Spleen (tissue), 11 donors: Measurements from ENCODE around the gene GREB1. TPM values are rescaled to one million over a fixed set of nuclear protein-coding genes. Genes with fewer than 3 reads are reported as not detected.

Source experiments
- DNase-seq: peaks from one replicate; pipeline ENCODE4 v3.0.0-alpha.2; 2020
- H3K27ac ChIP-seq, 8 donors: fragments of 200-600 bp; sonication (generic) in 7 of 8; 1 replicate in 4 of 8; 2 replicates in 4 of 8; pipeline versions ENCODE4 v1.5.0 to v1.8.0; 2016 to 2021; ENCODE audit warnings: inconsistent platforms in 4 of 8, mild to moderate bottlenecking in 4 of 8, moderate library complexity in 1 of 8
- H3K27me3 ChIP-seq, 7 donors: fragments of 200-600 bp; sonication (generic) in 6 of 7; replicated peaks in 1 of 7; 1 replicate in 4 of 7; 2 replicates in 3 of 7; pipeline versions ENCODE4 v1.5.0 to v1.8.0; 2016 to 2021; ENCODE audit warnings: inconsistent platforms in 3 of 7, mild to moderate bottlenecking in 1 of 7
- H3K36me3 ChIP-seq, 6 donors: fragments of 200-600 bp; sonication (generic) in 5 of 6; 1 replicate in 4 of 6; 2 replicates in 2 of 6; pipeline versions ENCODE4 v1.5.0 to v1.8.0; 2016 to 2021; ENCODE audit warnings: inconsistent platforms in 2 of 6
- H3K4me1 ChIP-seq, 6 donors: fragments of 200-600 bp; sonication (generic) in 5 of 6; 1 replicate in 3 of 6; 2 replicates in 3 of 6; pipeline versions ENCODE4 v1.5.0 to v1.8.0; 2016 to 2021; ENCODE audit warnings: inconsistent platforms in 3 of 6
- H3K4me3 ChIP-seq, 8 donors: fragments of 200-600 bp; sonication (generic) in 7 of 8; 1 replicate in 4 of 8; 2 replicates in 4 of 8; pipeline versions ENCODE4 v1.5.0 to v1.8.0; 2016 to 2021; ENCODE audit warnings: inconsistent platforms in 4 of 8, mild to moderate bottlenecking in 4 of 8, moderate library complexity in 2 of 8
- H3K9me3 ChIP-seq, 8 donors: fragments of 200-600 bp; sonication (generic) in 7 of 8; 1 replicate in 4 of 8; 2 replicates in 4 of 8; pipeline versions ENCODE4 v1.5.0 to v1.8.0; 2016 to 2021; ENCODE audit warnings: inconsistent platforms in 4 of 8
- CTCF ChIP-seq, 11 experiments: fragments of 200-600 bp in 7 of 11; fragments of 450-650 bp in 4 of 11; sonication (generic) in 4 of 11; IDR thresholded peaks in 8 of 11; conservative IDR thresholded peaks in 3 of 11; 1 replicate in 7 of 11; 2 replicates in 4 of 11; pipeline versions ENCODE4 v1.4.0 to v1.8.0; 2016 to 2021; ENCODE audit warnings: antibody characterized with exemption in 11 of 11, inconsistent platforms in 4 of 11, mild to moderate bottlenecking in 1 of 11
- POLR2A ChIP-seq, 3 donors: fragments of 450-650 bp; IDR thresholded peaks; one replicate each; pipeline ENCODE4 v1.5.1; 2017; ENCODE audit warnings: antibody characterized with exemption in 3 of 3, mild to moderate bottlenecking in 1 of 3
- POLR2AphosphoS5 ChIP-seq, 3 donors: sonication (generic); formaldehyde crosslinking; IDR thresholded peaks; one replicate each; pipeline ENCODE4 v1.5.1; 2017; ENCODE audit warnings: antibody characterized with exemption in 3 of 3
- WGBS, 5 donors: extraction: QIAGEN DNeasy Blood & Tissue Kit in 3 of 5; methylation state at CpG; one replicate each; pipeline versions ENCODE4 v1.1.5 to v1.1.7; 2013 to 2018; 5-methylcytosine and 5-hydroxymethylcytosine counted together
- intact Hi-C: fragments of 100-400 bp; cut with DNase I; formaldehyde crosslinking; loops from one replicate; pipeline ENCODE4 v1.15.0; 2023; ENCODE audit warnings: low total_unique reads
- polyA plus RNA-seq, 3 donors: library from polyadenylated mRNA; stranded (reverse); fragments of 200-250 nt; gene quantifications; one replicate each; pipeline ENCODE4 v1.2.1, GENCODE V29; 2013
- total RNA-seq, 7 donors: library from RNA; depleted of rRNA in 3 of 7; stranded (reverse); fragments of >200 nt in 3 of 7; fragmentation: NEBNext Ultra II Directional in 4 of 7; extraction: Animal tissue kit (Norgen Biotek cat#: 25700) in 4 of 7; gene quantifications; one replicate each; pipeline versions ENCODE4 v1.1.0 to v1.2.1, GENCODE V29; 2016 to 2021
- donor health status: healthy with polysubstance abuse.
- donor health status: DM: no; HTN: no; CAD: no; lungs with moderate emphysema.
- donor health status: DM: no; HTN: no; CAD: no.
- donor health status: Bipolar disorder and iron deficiency.
- donor health status: healthy.
- donor health status: DM: no; HTN: no; CAD: no.
- donor health status: DM: yes; HTN: yes; CAD: no.

Gene GREB1
- total and polyA plus RNA-seq, 10 donors = 0.06 to 1.6 (median 0.51) TPM; not detected in 1

GRCh38 chr2:11581124-11581796, 47.4 kb downstream of the GREB1 start:
- intact Hi-C loops = loop anchor here (5.0 to 10.0 kb wide), 2 partner anchors 104 to 446 kb away; a partner anchor contains a TSS
- peaks cover 0 to 30% (median 0%) of the 10 kb centered on the region in 7 donors for H3K27me3 ChIP-seq
- H3K27ac ChIP-seq = no peak overlapping the region
- peak; percentile 28 for DNase-seq
- 90 to 95% (median 92%) methylated on average over 9 of the region's 9 CpGs for WGBS, 5 donors
- no peaks in the 10 kb centered on the region for H3K4me1 ChIP-seq
- TF ChIP-seq POLR2AphosphoS5 (IDR thresholded peaks at IDR 0.05) (no peak), CTCF (IDR thresholded peaks at IDR 0.05 in 8 of 11, conservative IDR thresholded peaks at IDR 0.05 in 3 of 11) (no peak), POLR2A (IDR thresholded peaks at IDR 0.05) (no peak)
- H3K9me3 ChIP-seq = no peaks in the 10 kb centered on the region
- H3K36me3 ChIP-seq = no peaks in the 10 kb centered on the region
- no peak overlapping the region for H3K4me3 ChIP-seq

GRCh38 chr2:11581797-11582611, 48.2 kb downstream of the GREB1 start:
- no peak overlapping the region for H3K4me3 ChIP-seq
- H3K9me3 ChIP-seq = no peaks in the 10 kb centered on the region
- peaks cover 0 to 30% (median 0%) of the 10 kb centered on the region in 7 donors for H3K27me3 ChIP-seq
- intact Hi-C loops = loop anchor here (5.0 to 10.0 kb wide), 2 partner anchors 105 to 447 kb away; a partner anchor contains a TSS
- DNase-seq = peak; percentile 51
- TF ChIP-seq POLR2AphosphoS5 (IDR thresholded peaks at IDR 0.05) (no peak), CTCF (IDR thresholded peaks at IDR 0.05 in 8 of 11, conservative IDR thresholded peaks at IDR 0.05 in 3 of 11) (no peak), POLR2A (IDR thresholded peaks at IDR 0.05) (no peak)
- no peaks in the 10 kb centered on the region for H3K4me1 ChIP-seq
- H3K36me3 ChIP-seq = no peaks in the 10 kb centered on the region
- H3K27ac ChIP-seq = no peak overlapping the region
- 67 to 87% (median 76%) methylated on average over 16 to 19 of the region's 19 CpGs for WGBS, 5 donors

GRCh38 chr2:11582612-11582861, 48.7 kb downstream of the GREB1 start:
- Histone ChIP-seq H3K27me3 (peaks cover 0 to 28% (median 0%) of the 10 kb centered on the region in 7 donors), H3K36me3 (no peaks in the 10 kb centered on the region), H3K27ac (no peak overlapping the region), H3K9me3 (no peaks in the 10 kb centered on the region), H3K4me1 (no peaks in the 10 kb centered on the region), H3K4me3 (no peak overlapping the region)
- no peak for TF ChIP-seq POLR2AphosphoS5 (IDR thresholded peaks at IDR 0.05)
- TF ChIP-seq CTCF (IDR thresholded peaks at IDR 0.05 in 8 of 11, conservative IDR thresholded peaks at IDR 0.05 in 3 of 11) = no peak
- TF ChIP-seq POLR2A (IDR thresholded peaks at IDR 0.05) = no peak
- peak; percentile 72 for DNase-seq
- 69 to 83% (median 73%) methylated on average over 7 to 11 of the region's 11 CpGs for WGBS, 5 donors
- intact Hi-C loops = loop anchor here (5.0 to 10.0 kb wide), 2 partner anchors 105 to 448 kb away; a partner anchor contains a TSS
